HG03442 (cell line): ENCODE measurements around the gene THEMIS.
"Not testable (repeated sequence)": the region's sequence is repeated elsewhere in the genome, so short reads cannot be mapped to it uniquely, and the experiment has no call there.

Experiments
- ATAC-seq: cut with Tn5 transposase; IDR thresholded peaks from one replicate; pipeline ENCODE4 v1.9.1; 2021; ENCODE audit warnings: mild to moderate bottlenecking, moderate library complexity; ENCODE audit not compliant: unreplicated experiment

THEMIS gene, protein sequence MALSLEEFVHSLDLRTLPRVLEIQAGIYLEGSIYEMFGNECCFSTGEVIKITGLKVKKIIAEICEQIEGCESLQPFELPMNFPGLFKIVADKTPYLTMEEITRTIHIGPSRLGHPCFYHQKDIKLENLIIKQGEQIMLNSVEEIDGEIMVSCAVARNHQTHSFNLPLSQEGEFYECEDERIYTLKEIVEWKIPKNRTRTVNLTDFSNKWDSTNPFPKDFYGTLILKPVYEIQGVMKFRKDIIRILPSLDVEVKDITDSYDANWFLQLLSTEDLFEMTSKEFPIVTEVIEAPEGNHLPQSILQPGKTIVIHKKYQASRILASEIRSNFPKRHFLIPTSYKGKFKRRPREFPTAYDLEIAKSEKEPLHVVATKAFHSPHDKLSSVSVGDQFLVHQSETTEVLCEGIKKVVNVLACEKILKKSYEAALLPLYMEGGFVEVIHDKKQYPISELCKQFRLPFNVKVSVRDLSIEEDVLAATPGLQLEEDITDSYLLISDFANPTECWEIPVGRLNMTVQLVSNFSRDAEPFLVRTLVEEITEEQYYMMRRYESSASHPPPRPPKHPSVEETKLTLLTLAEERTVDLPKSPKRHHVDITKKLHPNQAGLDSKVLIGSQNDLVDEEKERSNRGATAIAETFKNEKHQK

DNA sequence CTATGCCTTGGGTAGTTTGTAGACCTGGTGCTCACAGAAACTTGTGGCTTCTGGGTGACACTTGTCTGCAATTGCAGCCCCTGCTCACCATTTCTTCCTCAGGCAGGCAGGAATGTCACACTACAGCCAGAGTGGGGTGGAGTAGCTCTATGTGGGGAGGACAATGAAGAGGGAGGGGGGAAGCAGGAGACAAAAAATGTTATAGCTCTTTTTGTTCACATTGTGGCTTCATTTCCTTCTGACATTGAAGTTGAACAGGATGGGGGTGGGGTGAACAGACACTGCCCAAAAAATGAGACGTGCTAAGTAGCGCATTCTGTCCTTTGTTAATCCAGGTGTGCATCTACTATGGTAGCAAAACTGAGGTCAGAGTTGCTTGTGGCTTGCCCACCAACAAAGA is at the start of gene THEMIS:
THEMIS (minus strand) TSS at position 124 of the 400 bp plus-strand sequence. CDS start 126 bp downstream, outside the sequence.
- ATAC-seq: no peak

DNA sequence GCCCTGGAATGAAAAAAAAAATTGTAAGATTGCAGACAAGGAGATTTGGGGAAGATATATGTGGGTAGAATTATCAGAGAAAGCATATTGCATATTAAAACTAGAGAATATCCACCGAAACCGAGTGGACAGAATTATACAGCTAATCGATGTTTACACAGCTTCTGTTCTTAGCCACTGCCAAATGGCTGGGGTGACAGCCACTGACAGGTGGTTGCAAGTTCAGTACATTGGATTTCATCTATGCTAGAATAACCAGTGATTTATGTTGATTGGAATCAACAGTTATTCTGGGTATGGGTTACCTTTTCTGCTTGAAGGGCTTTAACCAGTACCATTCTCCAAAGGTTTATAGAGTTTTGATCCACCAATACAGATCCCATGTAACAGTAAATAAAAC is 48.4 kb upstream of the THEMIS start:
- ATAC-seq: no peak

DNA sequence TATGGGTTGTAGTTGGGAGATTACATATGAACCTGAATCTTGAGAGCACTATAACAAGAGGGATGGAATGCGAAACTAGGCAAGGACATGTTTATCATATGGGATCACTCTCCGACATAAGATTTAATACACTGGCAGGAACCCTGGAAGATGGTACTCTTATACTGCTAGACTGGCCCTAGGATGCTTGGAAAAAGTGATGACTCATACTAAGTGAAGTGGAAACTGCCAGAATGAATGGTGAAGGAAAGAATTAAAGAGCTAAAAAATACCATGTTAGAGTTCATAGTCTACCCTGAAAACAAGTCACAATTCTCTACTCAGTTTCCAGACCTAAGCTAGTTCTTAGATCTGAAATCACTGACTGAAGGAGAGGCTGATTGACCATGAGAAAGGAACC is 45.5 kb upstream of the THEMIS start:
- ATAC-seq: no peak

DNA sequence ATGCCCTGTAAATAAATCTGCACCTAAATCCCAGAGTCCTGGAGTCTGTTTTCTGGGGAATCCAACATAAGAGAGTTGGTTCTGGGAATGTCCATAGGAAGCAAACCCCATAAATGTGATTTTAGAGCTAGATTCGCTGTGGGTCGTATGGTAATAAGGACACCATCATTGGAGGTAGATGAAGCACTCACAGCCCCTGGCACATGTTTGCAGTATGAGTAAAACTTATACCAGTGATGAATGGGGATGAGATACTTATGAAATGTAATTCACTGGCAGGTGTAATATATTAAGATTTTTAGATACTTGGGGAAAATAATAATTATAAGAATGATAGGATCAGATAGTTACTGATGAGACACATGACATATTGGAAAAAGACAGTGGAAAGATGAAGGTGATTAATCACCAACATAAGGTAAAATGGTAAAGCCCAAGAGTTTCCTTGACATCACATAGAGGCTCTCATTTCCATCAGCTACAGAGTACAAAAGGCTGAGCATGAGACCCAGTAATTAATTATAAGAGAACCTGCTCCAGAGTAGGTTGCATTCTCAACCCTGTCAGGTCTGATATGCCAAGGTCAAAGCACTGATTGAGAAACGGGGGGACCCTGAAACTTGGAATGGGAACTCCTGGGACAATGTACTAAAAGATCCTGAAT is 44.7 kb upstream of the THEMIS start:
- no peak for ATAC-seq

DNA sequence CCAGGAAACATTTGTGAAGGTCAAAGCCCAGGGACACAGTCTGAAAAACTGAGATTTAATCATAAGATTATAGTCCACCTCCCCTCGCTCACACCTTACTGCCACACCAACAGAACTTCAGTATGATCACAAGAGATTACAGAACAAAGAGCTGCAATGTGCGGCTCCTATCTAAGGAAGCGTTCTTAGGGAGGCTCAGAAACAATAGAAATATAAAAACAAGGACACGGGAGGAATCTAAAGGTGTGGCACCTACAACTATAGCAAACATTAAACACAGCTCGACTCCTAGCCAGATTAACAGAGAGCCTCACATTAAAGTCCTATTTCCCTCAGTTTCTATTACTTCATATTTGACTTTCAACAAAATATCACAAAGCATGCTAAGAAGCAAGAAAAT is 40.4 kb upstream of the THEMIS start:
- no peak for ATAC-seq

DNA sequence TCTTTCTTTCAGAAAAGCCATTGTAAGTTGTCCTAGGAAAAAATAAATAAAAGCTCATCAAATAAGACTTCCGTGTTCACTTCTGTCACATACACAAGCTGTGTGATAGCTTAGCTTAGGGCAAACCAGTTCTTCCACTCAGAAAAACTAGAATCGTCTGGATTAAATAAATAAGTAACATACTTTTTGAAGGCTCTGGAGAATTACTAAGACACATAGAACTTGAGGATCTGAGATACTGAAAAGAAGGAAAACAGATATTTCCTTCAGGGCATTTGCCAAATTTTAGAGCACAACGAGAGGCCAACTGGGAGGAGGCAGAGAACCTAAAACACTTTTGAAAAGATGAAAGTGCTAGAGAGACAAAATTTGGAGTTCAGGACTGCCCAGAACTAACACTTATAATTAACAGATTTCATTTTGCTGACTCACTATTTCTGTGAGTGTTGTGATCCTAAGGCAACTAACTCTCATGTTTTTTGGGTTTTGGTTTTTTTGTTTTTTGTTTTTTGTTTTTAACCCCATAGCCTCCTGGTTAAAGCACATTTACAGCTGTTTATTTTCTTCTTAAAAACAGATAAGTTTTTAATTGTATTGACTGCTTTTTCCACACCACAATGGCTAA is 38.7 kb upstream of the THEMIS start:
- no peak for ATAC-seq

DNA sequence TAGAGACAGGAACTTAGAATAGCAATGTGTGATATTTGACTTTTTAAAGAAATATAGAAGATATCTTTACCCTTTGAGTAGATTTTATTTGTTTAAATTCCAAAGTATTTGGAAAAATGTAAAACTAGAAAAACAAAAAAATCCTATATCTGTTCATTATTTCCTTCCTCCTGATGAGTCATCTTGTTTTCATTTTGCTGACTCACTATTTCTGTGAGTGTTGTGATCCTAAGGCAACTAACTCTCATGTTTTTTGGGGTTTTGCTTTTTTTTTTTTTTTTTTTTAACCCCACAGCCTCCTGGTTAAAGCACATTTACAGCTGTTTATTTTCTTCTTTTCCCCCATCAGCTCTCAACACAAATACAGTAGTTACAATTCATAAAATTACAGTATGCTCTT is 37.8 kb upstream of the THEMIS start:
- ATAC-seq: no peak

DNA sequence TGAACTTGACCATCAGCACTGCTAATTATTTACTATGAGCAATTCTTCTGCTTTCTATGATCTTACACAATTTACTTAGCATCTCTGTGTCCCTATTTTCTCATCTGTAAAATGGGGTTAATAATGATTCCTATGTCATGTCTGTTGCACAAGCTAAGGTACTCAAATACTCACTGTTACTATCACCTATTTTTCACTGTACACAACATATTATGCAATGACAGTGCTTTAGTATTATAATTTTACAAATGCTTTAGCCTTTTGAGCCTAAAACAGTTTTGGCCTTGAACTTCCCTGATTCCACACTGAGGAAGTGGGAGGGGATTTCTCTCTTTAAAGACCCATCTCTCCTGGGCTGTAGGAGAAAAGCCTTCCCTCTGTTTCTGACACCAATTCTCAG is 36.9 kb upstream of the THEMIS start:
- no peak for ATAC-seq

DNA sequence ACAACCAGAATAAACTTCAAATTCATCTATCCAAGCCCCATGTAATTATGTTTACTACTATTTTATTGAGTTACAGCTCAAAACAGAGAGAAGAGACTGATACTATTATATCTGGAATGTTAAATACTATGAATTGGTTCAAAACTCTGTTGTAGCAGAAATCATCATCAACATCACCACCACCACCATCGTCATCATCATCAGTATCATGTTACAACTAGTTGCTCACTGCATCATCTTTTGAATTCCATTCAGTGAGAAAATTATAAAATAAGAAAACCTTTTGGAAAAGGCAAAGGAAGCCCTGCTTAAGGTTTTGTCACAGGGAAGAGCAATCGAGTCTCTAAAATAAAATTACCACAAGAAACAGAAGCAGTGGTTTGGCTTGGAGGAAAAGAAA is 36.2 kb upstream of the THEMIS start:
- no peak for ATAC-seq

DNA sequence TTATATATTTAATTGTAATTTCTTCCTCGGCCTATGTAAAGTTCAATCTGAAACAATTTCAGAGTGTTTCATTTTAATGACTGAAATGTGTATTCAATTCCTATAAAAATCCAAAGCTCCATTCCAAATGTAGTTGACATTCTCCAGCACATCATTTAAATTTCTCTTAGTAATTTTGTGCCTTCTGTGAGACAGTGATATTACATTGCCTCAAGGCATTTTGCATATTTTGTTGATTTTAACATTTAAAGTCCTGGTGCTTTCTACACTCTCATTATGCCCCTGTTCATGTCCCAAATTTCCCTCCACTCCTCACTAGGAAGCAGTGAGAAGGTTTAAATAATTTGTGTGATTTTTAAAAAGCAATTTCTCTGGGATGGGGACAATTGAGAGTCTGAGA is 34.1 kb upstream of the THEMIS start:
- ATAC-seq: no peak

DNA sequence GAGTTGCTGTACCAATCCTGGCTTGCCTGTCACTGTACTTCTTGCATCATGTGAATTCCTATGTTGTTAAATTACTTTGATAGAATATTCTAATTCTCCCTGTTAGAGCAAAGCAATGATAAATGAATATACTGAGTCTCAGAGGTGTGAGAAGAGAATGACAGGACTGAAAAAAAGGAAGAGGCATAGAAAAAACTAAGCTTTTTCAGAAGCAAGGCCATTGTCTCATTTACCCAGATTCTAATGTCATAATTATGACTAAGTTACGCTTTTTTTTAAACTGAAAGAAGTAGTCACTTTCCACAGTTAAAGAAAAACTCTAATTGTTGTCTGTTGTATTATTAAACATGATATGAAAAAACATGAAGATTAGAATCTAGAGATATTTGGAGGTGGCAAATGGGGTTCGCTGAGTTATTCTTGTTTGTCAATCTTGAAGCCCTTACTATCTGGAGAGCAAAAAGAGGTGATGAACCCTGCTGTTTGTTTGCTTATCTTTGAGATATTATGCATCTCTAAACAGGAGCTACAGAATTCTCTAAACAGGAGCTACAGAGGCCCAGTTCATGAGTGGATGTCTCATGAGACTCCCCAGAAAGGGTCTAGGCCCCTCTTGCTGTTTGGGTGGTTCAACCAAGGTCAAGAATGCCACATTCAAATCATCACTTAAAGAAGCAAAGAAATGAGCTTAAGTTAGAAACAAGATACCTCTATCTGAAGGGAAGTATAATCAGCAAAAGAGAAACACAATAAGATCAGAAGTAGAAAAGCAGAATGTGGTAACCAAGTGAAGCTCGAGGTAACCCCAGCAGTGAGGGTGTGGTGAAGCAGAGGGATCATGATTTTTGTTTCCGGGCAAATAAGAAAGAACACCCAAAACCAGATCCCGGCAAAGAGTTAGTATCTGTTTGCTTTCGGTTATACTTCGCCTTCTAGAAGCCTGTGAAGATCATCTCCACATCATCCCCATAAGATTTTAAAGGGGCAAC is 33.3 kb upstream of the THEMIS start:
- no peak for ATAC-seq

DNA sequence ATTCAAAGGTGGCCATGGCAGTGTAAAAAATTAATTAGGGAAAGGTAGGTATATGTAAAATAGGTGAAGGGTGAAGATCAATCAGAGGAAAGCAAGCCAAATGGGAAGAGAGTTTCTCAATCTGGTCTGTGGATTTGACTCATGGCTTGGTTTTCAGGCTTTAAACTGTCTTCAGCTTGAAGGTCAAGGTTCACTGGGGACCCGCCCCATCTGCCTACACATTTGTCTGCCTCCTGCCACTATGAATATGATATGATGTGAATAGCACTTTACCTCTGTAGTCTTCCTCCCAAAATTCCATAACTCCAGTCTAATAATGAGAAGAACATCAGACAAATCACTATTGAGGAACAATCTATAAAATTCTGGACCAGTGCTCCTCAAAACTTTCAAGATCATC is 32.3 kb upstream of the THEMIS start:
- ATAC-seq: no peak

DNA sequence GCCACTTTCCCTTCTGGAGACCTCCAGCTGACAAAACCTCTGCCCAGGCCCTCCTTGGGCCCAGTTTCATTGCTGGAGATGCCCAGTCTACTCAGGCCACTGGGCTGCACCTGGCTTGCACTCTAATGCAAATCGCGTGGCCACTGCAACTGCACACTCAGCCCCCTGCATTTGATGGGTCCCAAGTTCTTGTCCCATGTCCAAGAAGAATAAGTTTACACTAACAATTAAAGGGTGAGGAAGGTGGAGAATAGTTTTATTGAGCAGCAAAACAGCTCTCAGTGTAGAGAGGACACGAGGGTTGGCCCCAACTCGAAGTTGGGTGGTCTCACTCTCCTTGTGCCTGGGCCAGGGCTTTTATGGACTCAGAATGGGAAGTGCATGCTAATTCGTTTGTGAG is 31.9 kb upstream of the THEMIS start:
- ATAC-seq: no peak

DNA sequence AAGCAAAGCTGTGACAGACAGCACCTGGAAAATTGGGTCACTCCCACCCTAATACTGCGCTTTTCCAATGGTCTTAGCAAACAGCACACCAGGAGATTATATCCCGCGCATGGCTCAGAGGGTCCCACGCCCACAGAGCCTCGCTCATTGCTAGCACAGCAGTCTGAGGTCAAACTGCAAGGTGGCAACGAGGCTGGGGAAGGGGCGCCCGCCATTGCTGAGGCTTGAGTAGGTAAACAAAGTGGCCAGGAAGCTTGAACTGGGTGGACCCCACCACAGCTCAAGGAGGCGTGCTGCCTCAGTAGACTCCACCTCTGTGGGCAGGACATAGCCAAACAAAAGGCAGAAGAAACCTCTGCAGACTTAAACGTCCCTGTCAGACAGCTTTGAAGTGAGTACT is 25.6 kb upstream of the THEMIS start:
- ATAC-seq: not testable (repeated sequence)

DNA sequence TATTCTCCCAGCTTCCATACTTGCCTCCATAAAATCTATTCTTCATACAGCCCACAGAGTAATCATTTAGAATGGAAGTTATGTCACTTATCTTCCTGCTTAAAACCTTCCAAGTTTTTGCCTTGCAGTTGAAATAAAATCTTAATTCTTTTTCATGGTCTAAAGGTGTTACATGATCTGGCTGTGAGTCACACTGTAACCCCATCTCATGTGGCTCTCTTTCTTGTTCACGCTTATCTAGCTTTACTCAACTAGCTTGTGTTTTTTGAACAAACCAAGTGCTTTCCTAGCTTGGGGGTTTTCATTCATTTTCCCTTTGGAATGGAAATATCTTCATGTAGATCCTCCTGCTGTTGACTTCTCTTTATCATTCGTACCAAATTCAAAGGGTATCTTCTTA is 23.6 kb upstream of the THEMIS start:
- no peak for ATAC-seq

DNA sequence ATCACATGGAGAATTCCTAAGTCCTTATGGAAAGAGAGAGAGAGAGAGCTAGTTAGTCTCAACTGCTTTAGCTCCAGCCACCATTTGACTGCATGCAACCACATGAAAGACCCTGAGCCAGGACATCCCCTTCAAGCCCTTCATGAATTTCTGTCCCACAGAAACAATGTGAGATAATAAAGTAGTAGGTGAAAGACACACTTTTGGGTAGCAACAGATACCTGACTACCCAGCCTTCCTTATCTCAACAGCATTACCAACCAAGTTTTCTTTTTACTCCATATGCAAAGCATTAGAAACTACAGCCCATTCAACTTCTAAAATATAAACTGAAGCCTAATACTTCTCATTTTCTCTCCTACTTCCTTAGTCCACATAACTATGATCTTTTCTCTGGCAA is 23.2 kb upstream of the THEMIS start:
- no peak for ATAC-seq

DNA sequence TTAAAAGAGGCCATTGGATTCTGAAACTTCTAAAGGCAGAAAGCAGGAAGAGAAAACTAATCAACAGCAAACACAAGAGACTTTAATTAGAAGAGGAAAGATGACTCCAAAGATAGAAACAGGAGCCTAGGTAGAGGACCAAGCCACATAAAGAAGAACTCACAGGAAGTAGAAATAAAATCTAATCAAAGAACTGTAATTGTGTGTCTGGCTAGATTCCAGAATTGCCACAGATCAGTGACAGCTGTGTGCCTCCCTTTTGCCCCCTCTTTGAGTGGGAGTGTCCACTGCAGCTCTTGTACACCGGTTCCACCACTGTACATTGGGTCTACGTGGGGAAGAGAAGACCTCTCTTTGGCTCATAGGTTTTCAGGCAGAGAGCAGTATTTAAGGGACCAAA is 22.3 kb upstream of the THEMIS start:
- no peak for ATAC-seq

DNA sequence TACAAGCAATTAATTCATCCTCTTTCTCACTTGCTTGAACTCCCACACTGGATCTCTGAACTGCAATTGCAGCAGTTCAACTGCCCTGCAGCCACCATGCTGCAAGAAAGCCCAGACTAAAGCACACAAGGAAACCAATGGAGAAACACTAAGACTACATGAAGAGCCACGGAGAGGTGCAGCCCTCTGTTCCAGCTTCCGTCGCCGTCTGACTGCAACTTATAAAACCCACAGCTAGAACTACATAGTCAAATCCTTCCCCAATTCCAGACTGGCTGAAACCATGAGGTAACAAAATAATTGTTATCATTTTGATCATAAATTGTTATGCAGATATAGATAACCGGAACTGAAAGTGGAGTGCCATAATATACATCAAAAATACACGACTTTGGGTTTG is 21.1 kb upstream of the THEMIS start:
- no peak for ATAC-seq

DNA sequence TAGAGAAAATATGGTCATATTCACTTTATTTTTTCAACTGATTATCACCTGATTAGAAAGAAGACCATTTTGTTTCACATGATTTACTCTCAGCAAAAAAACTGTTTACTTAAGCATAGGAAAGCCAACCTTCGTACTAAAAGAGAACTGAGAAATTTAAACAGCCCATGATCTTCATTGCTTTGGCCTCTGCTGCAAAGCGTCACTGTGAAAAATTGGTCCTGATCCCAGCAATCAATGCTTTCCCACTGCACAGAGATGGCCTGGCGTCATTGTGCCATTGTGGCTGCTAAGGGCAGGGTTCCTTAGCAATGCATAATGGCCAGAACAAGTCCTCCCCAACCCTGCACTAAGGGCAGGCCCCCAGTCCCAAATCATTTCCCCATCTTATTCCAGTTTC is 19.9 kb upstream of the THEMIS start:
- no peak for ATAC-seq
